H1 (cell line): ENCODE results near the gene COL17A1. TPM values are rescaled to one million over a fixed set of nuclear protein-coding genes. Genes with fewer than 3 reads are reported as not detected.

Experiments
- CTCF ChIA-PET: fragments of 300-600 bp; sonication (Branson Sonifier 250); formaldehyde crosslinking; loops from one replicate; lab custom pipeline; 2021; ENCODE audit not compliant: partially characterized antibody; lab: Charles Lee
- POLR2A ChIA-PET: fragments of 300-600 bp; sonication (Branson Sonifier 250); formaldehyde crosslinking; loops from one replicate; lab custom pipeline; 2021; ENCODE audit warnings: inconsistent platforms; ENCODE audit not compliant: partially characterized antibody; lab: Charles Lee
- DNase-seq, 2 experiments: peaks; one replicate each; pipeline versions ENCODE4 v3.0.0 to v3.0.0-alpha.2; 2010 to 2022; ENCODE audit warnings: low spot score in 2 of 2, low read depth in 1 of 2, mixed read lengths in 1 of 2
- FAIRE-seq: peaks from 2 replicates; lab custom pipeline; 2011; peaks lifted over from hg19 to GRCh38; lab: Jason Lieb, UNC
- H2AFZ ChIP-seq: 2 replicates; pipeline ENCODE4 v1.8.1; 2012; ENCODE audit warnings: low read length, inconsistent platforms
- H2AK5ac ChIP-seq: 2 replicates; pipeline ENCODE4 v1.6.1; 2013; ENCODE audit warnings: low read depth, low read length
- H2BK120ac ChIP-seq: replicated peaks from 2 replicates; pipeline ENCODE3; 2013; ENCODE audit warnings: low read depth, low read length, inconsistent platforms
- H2BK12ac ChIP-seq: 2 replicates; pipeline ENCODE4 v1.6.1; 2013; ENCODE audit warnings: low read depth, low read length
- H2BK15ac ChIP-seq: 2 replicates; pipeline ENCODE4 v1.6.1; 2013; ENCODE audit warnings: low read length
- H2BK20ac ChIP-seq: 2 replicates; pipeline ENCODE4 v1.6.1; 2013; ENCODE audit warnings: low read length
- H2BK5ac ChIP-seq: 2 replicates; pipeline ENCODE4 v1.6.1; 2013; ENCODE audit warnings: low read depth, low read length
- H3K14ac ChIP-seq: 2 replicates; pipeline ENCODE4 v1.6.1; 2013; ENCODE audit warnings: inconsistent platforms; ENCODE audit not compliant: insufficient read length
- H3K18ac ChIP-seq: 2 replicates; pipeline ENCODE4 v1.6.1; 2013; ENCODE audit warnings: low read length; ENCODE audit errors: extremely low read depth
- H3K23ac ChIP-seq: 2 replicates; pipeline ENCODE4 v1.6.1; 2013; ENCODE audit warnings: inconsistent platforms; ENCODE audit not compliant: insufficient read length
- H3K23me2 ChIP-seq: 2 replicates; pipeline ENCODE4 v1.6.1; 2013; ENCODE audit warnings: low read depth, low read length
- H3K27ac ChIP-seq: 2 replicates; pipeline ENCODE4 v1.6.1; 2011; ENCODE audit warnings: low read depth, low read length, inconsistent platforms
- H3K27me3 ChIP-seq, 4 experiments: replicated peaks in 1 of 4; 1 replicate in 1 of 4; 2 replicates in 3 of 4; pipeline versions ENCODE4 v1.6.1 to v1.8.1; 2011 to 2013; ENCODE audit warnings: low read length in 3 of 4, mild to moderate bottlenecking in 3 of 4, inconsistent platforms in 2 of 4, mixed read lengths in 2 of 4, moderate library complexity in 1 of 4; ENCODE audit not compliant: control insufficient read depth in 3 of 4, insufficient read depth in 3 of 4; ENCODE audit errors: extremely low read depth in 1 of 4
- H3K36me3 ChIP-seq, 4 experiments: 2 replicates each; pipeline versions ENCODE4 v1.6.1 to v1.8.1; 2011 to 2013; ENCODE audit warnings: mild to moderate bottlenecking in 4 of 4, low read length in 3 of 4, moderate library complexity in 2 of 4, control low read depth in 1 of 4, inconsistent platforms in 1 of 4; ENCODE audit not compliant: insufficient read depth in 4 of 4, control insufficient read depth in 2 of 4
- H3K4ac ChIP-seq: replicated peaks from 2 replicates; pipeline ENCODE3; 2013; ENCODE audit warnings: low read length, low read depth, mixed read lengths, inconsistent platforms; ENCODE audit not compliant: insufficient read length
- H3K4me1 ChIP-seq, 4 experiments: replicated peaks in 1 of 4; 1 replicate in 1 of 4; 2 replicates in 3 of 4; pipeline versions ENCODE4 v1.6.1 to v1.8.1; 2011 to 2013; ENCODE audit warnings: low read length in 3 of 4, inconsistent platforms in 2 of 4, mixed read lengths in 1 of 4; ENCODE audit not compliant: insufficient read depth in 4 of 4, control insufficient read depth in 3 of 4
- H3K4me2 ChIP-seq, 2 experiments: 2 replicates each; pipeline versions ENCODE4 v1.6.1 to v1.8.1; 2011 to 2013; ENCODE audit warnings: low read depth in 2 of 2, low read length in 2 of 2, control low read depth in 1 of 2, inconsistent platforms in 1 of 2, mild to moderate bottlenecking in 1 of 2; ENCODE audit not compliant: insufficient read depth in 1 of 2
- H3K4me3 ChIP-seq, 4 experiments: fragments of 200-600, 300-600 bp in 1 of 4; sonication (generic), shearing (Covaris generic), sonication (Bioruptor Twin) in 1 of 4; 2 replicates each; pipeline versions ENCODE4 v1.5.1 to v1.8.1; 2011 to 2016; ENCODE audit warnings: low read length in 4 of 4, low read depth in 3 of 4, control low read depth in 2 of 4, inconsistent platforms in 2 of 4, mild to moderate bottlenecking in 2 of 4, mixed read lengths in 1 of 4, moderate library complexity in 1 of 4; ENCODE audit not compliant: insufficient read depth in 2 of 4; ENCODE audit errors: extremely low read depth in 1 of 4
- H3K56ac ChIP-seq: replicated peaks from 2 replicates; pipeline ENCODE3; 2013; ENCODE audit warnings: low read depth, mild to moderate bottlenecking, mixed read lengths, low read length, inconsistent platforms; ENCODE audit not compliant: insufficient read length
- H3K79me1 ChIP-seq: 2 replicates; pipeline ENCODE4 v1.6.1; 2013; ENCODE audit warnings: low read depth, low read length, control low read depth
- H3K79me2 ChIP-seq, 2 experiments: 2 replicates each; pipeline versions ENCODE4 v1.6.1 to v1.8.1; 2012 to 2013; ENCODE audit warnings: low read length in 2 of 2, mild to moderate bottlenecking in 2 of 2, inconsistent platforms in 1 of 2; ENCODE audit not compliant: insufficient read depth in 2 of 2, control insufficient read depth in 1 of 2
- H3K9ac ChIP-seq, 4 experiments: replicated peaks in 1 of 4; 1 replicate in 1 of 4; 2 replicates in 3 of 4; pipeline versions ENCODE4 v1.6.1 to v1.8.1; 2011 to 2013; ENCODE audit warnings: low read depth in 3 of 4, low read length in 3 of 4, control low read depth in 2 of 4, mild to moderate bottlenecking in 2 of 4, moderate library complexity in 2 of 4, inconsistent platforms in 1 of 4; ENCODE audit errors: extremely low read depth in 1 of 4
- H3K9me3 ChIP-seq, 2 experiments: 2 replicates each; pipeline versions ENCODE4 v1.6.1 to v1.8.1; 2012 to 2013; ENCODE audit warnings: mild to moderate bottlenecking in 2 of 2, moderate library complexity in 2 of 2, control low read depth in 1 of 2, inconsistent platforms in 1 of 2, low read depth in 1 of 2, low read length in 1 of 2, mixed read lengths in 1 of 2; ENCODE audit not compliant: insufficient read depth in 2 of 2
- H4K20me1 ChIP-seq, 2 experiments: replicated peaks in 1 of 2; 2 replicates each; pipeline versions ENCODE3 to v1.8.1; 2011 to 2013; ENCODE audit warnings: inconsistent platforms in 2 of 2, low read length in 2 of 2, mild to moderate bottlenecking in 1 of 2; ENCODE audit not compliant: insufficient read depth in 2 of 2, control insufficient read depth in 1 of 2
- H4K5ac ChIP-seq: 2 replicates; pipeline ENCODE4 v1.6.1; 2013; ENCODE audit warnings: low read length, low read depth, mixed read lengths, inconsistent platforms; ENCODE audit not compliant: insufficient read length
- H4K8ac ChIP-seq: 2 replicates; pipeline ENCODE4 v1.8.0; 2013; ENCODE audit warnings: mild to moderate bottlenecking, moderate library complexity, low read length, inconsistent platforms; ENCODE audit not compliant: insufficient read depth; ENCODE audit errors: extremely low read depth
- H4K91ac ChIP-seq: replicated peaks from 2 replicates; pipeline ENCODE3; 2013; ENCODE audit warnings: low read length, mixed read lengths, inconsistent platforms; ENCODE audit not compliant: insufficient read length
- ATF2 ChIP-seq: IDR thresholded peaks from 2 replicates; pipeline ENCODE4 v1.6.1; 2012; ENCODE audit warnings: low read length, inconsistent platforms
- CBX8 ChIP-seq: fragments of 300-800, 300-1000 bp; sonication (generic); IDR thresholded peaks from 2 replicates; pipeline ENCODE4 v1.7.1; 2016; ENCODE audit warnings: low read depth, low read length, borderline replicate concordance
- CHD1 ChIP-seq: IDR thresholded peaks from 2 replicates; pipeline ENCODE4 v1.6.1; 2012; ENCODE audit warnings: low read depth, low read length, improper control_type of control experiment
- HDAC2 ChIP-seq, 2 experiments: fragments of 300-600 bp in 1 of 2; sonication (generic) in 1 of 2; IDR thresholded peaks; 2 replicates each; pipeline ENCODE4 v1.6.1; 2011 to 2012; ENCODE audit warnings: low read depth in 2 of 2, low read length in 2 of 2, mild to moderate bottlenecking in 2 of 2, moderate library complexity in 2 of 2, borderline replicate concordance in 1 of 2, inconsistent platforms in 1 of 2
- JUN ChIP-seq: IDR thresholded peaks from 2 replicates; pipeline ENCODE4 v1.6.1; 2011; ENCODE audit warnings: low read depth, mild to moderate bottlenecking, improper control_type of control experiment, low read length
- KDM1A ChIP-seq: fragments of 200-600, 300-600 bp; sonication (generic); IDR thresholded peaks from 2 replicates; pipeline ENCODE4 v1.7.1; 2016; ENCODE audit warnings: mild to moderate bottlenecking, low read length, borderline replicate concordance
- MAX ChIP-seq: IDR thresholded peaks from 2 replicates; pipeline ENCODE4 v1.6.1; 2012; ENCODE audit warnings: inconsistent platforms
- NRF1 ChIP-seq: IDR thresholded peaks from 2 replicates; pipeline ENCODE4 v1.6.1; 2011; ENCODE audit warnings: mild to moderate bottlenecking, low read depth, low read length, improper control_type of control experiment
- PHF8 ChIP-seq: fragments of 200-600 bp; sonication (generic); conservative IDR thresholded peaks from 2 replicates; pipeline ENCODE4 v1.7.1; 2012; ENCODE audit warnings: low read depth, mild to moderate bottlenecking, inconsistent platforms, low read length, moderate library complexity
- YY1 ChIP-seq: IDR thresholded peaks from 2 replicates; pipeline ENCODE4 v1.6.1; 2011; ENCODE audit warnings: low read depth, mild to moderate bottlenecking, low read length
- ZNF274 ChIP-seq: IDR thresholded peaks from 2 replicates; pipeline ENCODE4 v1.7.0; 2012; ENCODE audit warnings: low read length, borderline replicate concordance; ENCODE audit errors: extremely low read depth
- WGBS, 2 experiments: shearing (Covaris generic) in 1 of 2; methylation state at CpG; one replicate each; pipeline versions ENCODE4 v1.1.6 to v1.1.7; 2013 to 2015; ENCODE audit warnings: low lambda C conversion rate in 2 of 2, mixed read lengths in 2 of 2, inconsistent platforms in 1 of 2, low coverage in 1 of 2, missing lambda C conversion rate in 1 of 2; ENCODE audit not compliant: insufficient replicate concordance in 2 of 2, insufficient coverage in 1 of 2, insufficient read length in 1 of 2; ENCODE audit errors: extremely low coverage in 1 of 2, missing lambda C conversion rate in 1 of 2; 5-methylcytosine and 5-hydroxymethylcytosine counted together
- polyA plus RNA-seq, 7 experiments: library from polyadenylated mRNA; depleted of rRNA in 3 of 7; stranded (reverse) in 5 of 7; unstranded in 2 of 7; fragments of >200 nt in 5 of 7; fragments of 200-250 nt in 2 of 7; gene quantifications; 1 replicate in 5 of 7; 2 replicates in 1 of 7; 4 replicates in 1 of 7; pipeline versions ENCODE4 v1.2.1 to v1.2.3, GENCODE V29; 2011 to 2013; ENCODE audit warnings: missing spikeins in 2 of 7, mixed read lengths in 2 of 7
- total RNA-seq: library from RNA; stranded (reverse); fragmentation: NEBNext Ultra II Directional; extraction: Animal tissue kit (Norgen Biotek cat#: 25700); gene quantifications from 2 replicates; pipeline ENCODE4 v1.2.1, GENCODE V29; 2021

Gene COL17A1
- total and polyA plus RNA-seq, 2 of the 8 experiments (the other 6 are each of a cell fraction or from before 2014, with no cell fraction given): 0.35 to 0.37 TPM

GRCh38 chr10:104053201-104053600 is 32.5 kb downstream of the COL17A1 start:
- H2AK5ac ChIP-seq: no peak overlapping the region
- no peaks in the 10 kb centered on the region for H3K79me1 ChIP-seq
- H2BK5ac ChIP-seq: no peak overlapping the region; the same call in 1 of the 2 replicates
- H3K18ac ChIP-seq: no peak overlapping the region
- no peak overlapping the region for H3K14ac ChIP-seq
- no peak overlapping the region for H2AFZ ChIP-seq
- no peak overlapping the region for H3K9ac ChIP-seq
- 89% methylated on average over 4 of the region's 4 CpGs; no CpG with 5 or more reads in 1 of the 2 experiments for WGBS, 2 experiments
- peaks cover 0 to 5% (median 2%) of the 10 kb centered on the region in 4 experiments; a peak in 2 of 7 replicates for H3K4me1 ChIP-seq
- ChIA-PET POLR2A (no interaction called here), CTCF (interaction anchor here (1.5 to 5.9 kb wide), 3 partner anchors 8 to 28 kb away, joined by 3 to 35 read pairs (median 5); no protein-coding TSS in a partner anchor)
- H4K91ac ChIP-seq: no peak overlapping the region
- DNase-seq (no peak), FAIRE-seq (no peak)
- H4K20me1 ChIP-seq: no peaks in the 10 kb centered on the region
- no peak overlapping the region for H2BK15ac ChIP-seq
- H3K9me3 ChIP-seq: no peaks in the 10 kb centered on the region
- H3K23ac ChIP-seq: no peak overlapping the region
- no peak overlapping the region for H3K56ac ChIP-seq
- no peaks in the 10 kb centered on the region for H3K36me3 ChIP-seq
- no peak overlapping the region for H3K4me2 ChIP-seq
- no peak overlapping the region for H3K4ac ChIP-seq
- no peak overlapping the region for H2BK20ac ChIP-seq
- no peak overlapping the region for H2BK12ac ChIP-seq
- H3K23me2 ChIP-seq: no peaks in the 10 kb centered on the region
- H4K8ac ChIP-seq: no peak overlapping the region
- no peak overlapping the region for H3K27ac ChIP-seq
- H3K79me2 ChIP-seq: no peaks in the 10 kb centered on the region
- no peak overlapping the region for H4K5ac ChIP-seq
- no peaks in the 10 kb centered on the region for H3K27me3 ChIP-seq
- H3K4me3 ChIP-seq: no peak overlapping the region
- no peak overlapping the region for H2BK120ac ChIP-seq
- TF ChIP-seq HDAC2 (IDR thresholded peaks at IDR 0.05; ENCODE audit: borderline replicate concordance in 1 of 2, low read depth in 2 of 2, low read length in 2 of 2): no peak
- TF ChIP-seq YY1: no peak
- no peak for TF ChIP-seq NRF1
- no peak for TF ChIP-seq CHD1
- TF ChIP-seq JUN: no peak
- TF ChIP-seq PHF8: no peak
- TF ChIP-seq CBX8: no peak
- TF ChIP-seq ATF2: no peak
- no peak for TF ChIP-seq ZNF274
- TF ChIP-seq MAX: no peak
- no peak for TF ChIP-seq KDM1A
